HG02981 (cell line): Measurements from ENCODE around the gene ADK.
"Not testable (repeated sequence)": the region's sequence is repeated elsewhere in the genome, so short reads cannot be mapped to it uniquely, and the experiment has no call there.

Experiments
- ATAC-seq: cut with Tn5 transposase; IDR thresholded peaks from one replicate; pipeline ENCODE4 v1.9.1; 2021; ENCODE audit warnings: mild to moderate bottlenecking, moderate library complexity; ENCODE audit not compliant: unreplicated experiment

Gene ADK

DNA sequence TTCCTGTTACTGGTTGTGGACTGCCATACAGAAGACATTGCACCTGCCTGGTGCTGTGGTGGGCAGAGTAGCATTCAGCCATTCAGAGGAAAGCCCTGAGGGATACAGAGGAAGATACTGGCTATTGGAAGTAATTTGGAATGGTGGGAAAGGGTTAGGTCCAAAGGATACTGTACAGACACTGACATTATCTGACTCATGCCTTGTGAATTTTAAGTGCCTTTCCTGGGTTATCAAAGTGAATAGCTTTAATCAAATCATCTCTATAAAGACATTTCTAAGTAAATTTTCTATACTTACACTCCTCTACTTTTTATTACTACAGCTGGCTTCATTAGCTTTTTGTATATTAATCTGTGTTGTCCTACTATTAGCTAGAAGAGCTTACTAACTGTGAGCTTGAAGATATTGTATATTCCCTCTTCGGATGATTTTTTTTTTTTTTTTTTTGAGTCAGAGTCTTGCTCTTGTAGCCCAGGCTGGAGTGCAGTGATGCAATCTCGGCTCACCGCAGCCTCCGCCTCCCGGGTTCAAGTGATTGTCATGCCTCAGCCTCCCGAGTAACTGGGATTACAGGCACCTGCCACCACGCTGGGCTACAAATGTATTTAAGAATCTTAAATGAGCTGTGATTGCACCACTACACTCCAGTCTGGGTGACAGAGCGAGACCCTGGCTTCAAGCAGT, 186.5 kb downstream of the ADK start:
- no peak for ATAC-seq

GRCh38 chr10:74342991-74343390, 192.0 kb downstream of the ADK start:
- ATAC-seq, result no peak

- no peak for ATAC-seq
Observed at GRCh38 chr10:74343804-74344203, 192.8 kb downstream of the ADK start.

DNA sequence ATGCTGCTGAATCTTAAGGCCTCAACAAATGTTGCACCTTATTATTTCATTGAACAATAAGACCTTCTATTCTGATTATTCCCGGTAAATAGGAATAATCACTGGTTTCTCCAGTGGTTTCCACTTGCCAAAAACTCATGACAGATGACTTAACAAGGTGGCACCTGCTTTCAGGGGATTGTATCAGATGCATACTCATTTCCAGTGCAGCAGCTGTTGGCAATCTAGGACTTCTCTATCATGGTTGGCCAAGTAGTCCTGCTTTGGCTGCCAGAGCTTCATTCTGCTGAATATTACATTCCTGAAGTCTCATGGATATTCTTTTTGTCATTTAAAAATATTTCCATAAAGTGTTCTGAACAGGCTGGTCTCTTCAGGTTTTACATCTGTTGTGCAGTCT, 193.3 kb downstream of the ADK start:
- no peak for ATAC-seq

DNA sequence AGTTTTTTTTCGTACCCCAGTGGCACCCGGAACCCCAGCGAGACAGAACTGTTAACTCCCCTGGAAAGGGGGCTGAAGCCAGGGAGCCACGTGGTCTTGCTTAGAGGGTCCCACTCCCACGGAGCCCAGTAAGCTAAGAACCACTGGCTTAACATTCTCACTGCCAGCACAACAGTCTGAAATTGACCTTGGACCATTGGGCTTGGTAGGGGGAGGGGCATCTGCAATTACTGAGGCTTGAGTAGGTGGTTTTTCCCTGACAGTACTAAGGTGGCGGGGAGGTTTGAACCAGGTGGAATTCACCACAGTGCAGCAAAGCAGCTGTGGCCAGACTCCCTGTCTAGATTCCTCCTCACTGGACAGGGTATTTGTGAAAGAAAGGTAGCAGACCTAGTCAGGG, 196.5 kb downstream of the ADK start:
- no peak for ATAC-seq

- not testable (repeated sequence) for ATAC-seq
Observed at GRCh38 chr10:74353021-74353420, 202.0 kb downstream of the ADK start.

- no peak for ATAC-seq
Observed at GRCh38 chr10:74361678-74362077, 210.7 kb downstream of the ADK start.

DNA sequence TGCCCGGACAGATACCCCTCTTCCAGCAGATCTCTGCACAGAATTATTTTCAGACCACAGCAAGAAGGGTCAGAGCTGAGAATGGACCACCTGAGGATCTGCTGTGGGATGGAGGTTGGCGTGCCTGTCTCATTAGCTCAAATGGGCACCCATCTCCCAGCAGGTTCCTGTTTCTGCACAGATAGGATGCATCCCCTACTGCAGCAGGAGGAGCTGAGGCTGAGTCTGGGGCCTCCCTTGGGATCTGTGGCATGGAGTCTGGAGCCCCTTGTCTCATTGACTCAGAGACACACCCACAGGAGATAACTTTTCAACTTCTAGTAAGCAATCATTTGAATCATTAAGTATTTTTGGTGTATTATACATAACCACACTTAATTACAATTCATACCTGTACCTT, 212.7 kb downstream of the ADK start:
- ATAC-seq, result no peak

DNA sequence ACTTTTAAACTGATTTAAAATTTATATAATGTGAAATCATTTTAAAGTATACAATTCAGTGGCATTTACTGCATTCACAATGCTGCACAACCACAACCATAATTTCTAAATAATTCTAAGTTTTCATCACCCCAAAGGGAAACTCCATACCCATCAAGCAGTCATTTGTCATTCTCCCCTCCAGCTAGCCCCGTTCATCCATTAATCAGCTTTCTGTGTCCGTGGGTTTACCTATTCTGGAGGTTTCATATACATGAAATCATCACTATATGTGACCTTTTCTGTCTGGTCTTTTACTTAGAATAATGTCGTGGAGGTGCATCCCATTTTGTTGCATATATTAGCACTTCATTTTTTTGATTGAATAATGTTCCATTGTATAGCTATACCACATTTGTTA, 214.1 kb downstream of the ADK start:
- no peak for ATAC-seq

DNA sequence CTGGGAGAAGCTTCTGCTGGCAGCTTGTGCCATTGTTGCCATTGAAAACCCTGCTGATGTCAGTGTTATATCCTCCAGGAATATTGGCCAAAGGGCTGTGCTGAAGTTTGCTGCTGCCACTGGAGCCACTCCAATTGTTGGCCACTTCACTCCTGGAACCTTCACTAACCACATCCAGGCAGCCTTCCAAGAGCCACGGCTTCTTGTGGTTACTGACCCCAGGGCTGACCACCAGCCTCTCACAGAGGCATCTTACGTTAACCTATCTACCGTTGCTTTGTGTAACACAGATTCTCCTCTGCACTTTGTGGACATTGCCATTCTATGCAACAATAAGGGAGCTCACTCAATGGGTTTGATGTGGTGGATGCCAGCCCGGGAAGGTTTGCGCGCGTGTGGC, 220.7 kb downstream of the ADK start:
- ATAC-seq, result no peak

DNA sequence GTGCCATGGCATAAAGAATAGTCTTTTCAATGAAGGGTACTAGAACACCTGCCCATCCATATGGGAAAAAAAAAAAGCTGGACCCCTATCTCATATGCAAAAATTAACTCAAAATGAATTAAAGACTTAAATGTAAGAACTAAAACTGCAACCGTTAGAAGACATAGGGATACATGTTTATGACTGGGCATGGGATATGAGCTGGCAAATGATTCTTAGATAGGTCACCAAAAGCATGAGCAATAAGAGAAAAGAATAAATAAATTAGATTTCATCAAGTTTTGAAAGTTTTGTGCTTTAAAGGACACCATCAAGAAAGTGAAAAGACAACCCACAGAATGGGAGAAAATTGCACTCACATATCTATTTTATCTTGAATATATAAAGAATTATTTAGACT, 222.0 kb downstream of the ADK start:
- no peak for ATAC-seq

GRCh38 chr10:74377476-74377875, 226.5 kb downstream of the ADK start:
- ATAC-seq, result no peak

- no peak for ATAC-seq
Observed at GRCh38 chr10:74379474-74379873, 228.5 kb downstream of the ADK start.

DNA sequence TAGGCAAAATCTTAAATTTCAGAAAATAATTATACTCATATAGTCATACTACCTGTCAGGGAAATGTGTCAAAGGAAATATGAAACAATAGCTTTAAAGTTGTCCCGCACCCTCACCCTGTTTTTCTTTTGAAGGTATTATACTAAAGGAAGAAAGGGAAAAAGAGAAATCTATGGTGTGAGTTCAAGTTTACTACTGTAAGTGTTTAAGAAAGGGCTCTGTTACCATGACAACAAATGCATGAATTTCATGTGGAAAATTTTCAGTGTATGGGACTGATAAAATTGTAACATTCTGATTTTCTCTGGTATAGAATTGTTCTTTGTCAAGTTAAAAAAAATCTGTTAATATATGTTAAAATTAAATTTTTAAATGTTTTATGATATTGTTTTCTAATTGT, 229.8 kb downstream of the ADK start:
- ATAC-seq, result no peak

GRCh38 chr10:74381291-74381853, 230.4 kb downstream of the ADK start:
- no peak for ATAC-seq

DNA sequence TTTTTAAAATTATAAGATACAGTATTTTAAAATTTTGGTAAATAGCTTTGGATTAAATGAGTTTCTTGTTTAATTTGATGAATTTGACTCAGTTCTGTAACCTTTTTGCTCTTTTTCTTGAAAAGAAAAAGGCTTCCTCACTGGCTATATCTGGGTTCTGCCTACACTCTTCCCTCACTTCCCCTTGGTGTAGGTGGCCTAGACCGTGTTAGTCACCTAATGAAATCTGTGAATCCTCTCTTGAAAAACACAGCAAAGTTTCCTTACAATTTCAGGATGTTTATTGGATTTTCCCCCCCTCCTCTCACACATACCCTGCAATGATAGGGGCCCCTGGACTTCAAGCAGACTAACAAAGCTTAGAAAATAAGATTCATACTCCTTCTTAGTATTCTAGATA, 231.6 kb downstream of the ADK start:
- ATAC-seq, result no peak

DNA sequence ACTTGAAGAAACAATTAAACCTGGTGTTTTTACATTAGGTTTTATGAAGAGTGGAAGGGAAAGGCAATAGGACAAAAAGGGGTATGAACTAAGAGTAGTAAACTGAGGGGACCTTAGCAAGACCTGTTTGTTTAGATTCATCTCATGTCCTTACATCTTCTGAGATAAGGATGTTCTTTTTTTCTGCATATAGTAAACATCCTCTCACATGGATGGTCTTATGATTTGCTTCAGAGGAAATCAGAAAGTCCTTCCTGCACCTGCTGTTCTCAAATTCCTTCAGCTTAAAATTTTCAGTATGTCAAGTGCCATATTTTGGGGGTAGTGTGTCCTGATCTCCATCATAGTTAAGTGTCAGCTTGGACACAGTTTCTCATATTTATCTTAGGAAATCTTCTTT, 232.6 kb downstream of the ADK start:
- no peak for ATAC-seq

- ATAC-seq, result no peak
Observed at GRCh38 chr10:74384615-74385183, 233.7 kb downstream of the ADK start.

- ATAC-seq, result no peak
Observed at GRCh38 chr10:74388801-74389200, 237.8 kb downstream of the ADK start.

DNA sequence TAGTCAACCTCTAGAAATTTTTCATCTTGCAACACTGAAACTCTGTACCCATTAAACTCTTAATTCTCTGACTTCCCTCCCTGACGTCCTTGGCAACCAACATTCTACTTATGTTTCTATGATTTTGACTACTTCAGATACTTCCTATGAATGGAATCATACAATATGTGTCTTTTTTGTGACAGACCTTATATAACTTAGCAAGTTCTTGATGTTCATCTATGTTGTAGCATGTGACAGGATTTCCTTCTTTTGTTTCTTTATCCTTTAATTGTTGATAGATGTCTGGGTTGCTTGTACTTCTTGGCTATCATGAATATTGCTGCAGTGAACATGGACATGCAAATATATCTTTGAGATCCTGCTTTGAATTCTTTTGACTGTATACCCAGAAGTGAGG, 240.8 kb downstream of the ADK start:
- no peak for ATAC-seq

DNA sequence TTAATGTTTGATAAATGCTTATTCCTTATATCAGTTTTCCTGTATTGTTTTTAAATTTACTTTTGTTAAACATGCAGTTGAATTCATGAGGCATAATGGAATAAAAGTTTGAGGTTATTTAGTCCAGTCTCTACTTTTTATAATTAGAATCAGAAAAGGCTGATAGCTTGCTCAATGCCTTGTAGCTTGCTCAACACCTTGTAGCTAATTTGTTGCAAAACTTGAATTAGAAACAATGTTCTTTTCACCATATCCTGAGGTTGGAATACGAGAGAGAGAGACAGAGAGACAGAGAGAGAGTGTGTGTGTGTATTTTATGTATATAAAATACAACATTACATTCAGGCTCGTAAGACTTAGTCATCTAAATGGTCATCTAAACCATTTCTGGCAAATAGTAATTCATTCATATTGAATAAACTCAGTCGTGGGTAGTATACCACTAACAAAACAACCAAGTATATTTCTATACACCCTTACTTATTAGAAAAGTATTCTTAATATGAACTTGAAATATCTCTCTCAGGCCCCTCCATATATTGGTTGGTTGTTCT, 243.5 kb downstream of the ADK start:
- ATAC-seq, result no peak

- no peak for ATAC-seq
Observed at GRCh38 chr10:74400186-74400585, 249.2 kb downstream of the ADK start.
